ENCODE results near the gene FAM9C. TPM values are rescaled to one million over a fixed set of nuclear protein-coding genes. Genes with fewer than 3 reads are reported as not detected.
A peak's percentile ranks its signal among the peaks of the same experiment; 100 is the strongest.

The FAM9C gene
- total and polyA plus RNA-seq, 2 experiments from 2014 or later: not detected

DNA sequence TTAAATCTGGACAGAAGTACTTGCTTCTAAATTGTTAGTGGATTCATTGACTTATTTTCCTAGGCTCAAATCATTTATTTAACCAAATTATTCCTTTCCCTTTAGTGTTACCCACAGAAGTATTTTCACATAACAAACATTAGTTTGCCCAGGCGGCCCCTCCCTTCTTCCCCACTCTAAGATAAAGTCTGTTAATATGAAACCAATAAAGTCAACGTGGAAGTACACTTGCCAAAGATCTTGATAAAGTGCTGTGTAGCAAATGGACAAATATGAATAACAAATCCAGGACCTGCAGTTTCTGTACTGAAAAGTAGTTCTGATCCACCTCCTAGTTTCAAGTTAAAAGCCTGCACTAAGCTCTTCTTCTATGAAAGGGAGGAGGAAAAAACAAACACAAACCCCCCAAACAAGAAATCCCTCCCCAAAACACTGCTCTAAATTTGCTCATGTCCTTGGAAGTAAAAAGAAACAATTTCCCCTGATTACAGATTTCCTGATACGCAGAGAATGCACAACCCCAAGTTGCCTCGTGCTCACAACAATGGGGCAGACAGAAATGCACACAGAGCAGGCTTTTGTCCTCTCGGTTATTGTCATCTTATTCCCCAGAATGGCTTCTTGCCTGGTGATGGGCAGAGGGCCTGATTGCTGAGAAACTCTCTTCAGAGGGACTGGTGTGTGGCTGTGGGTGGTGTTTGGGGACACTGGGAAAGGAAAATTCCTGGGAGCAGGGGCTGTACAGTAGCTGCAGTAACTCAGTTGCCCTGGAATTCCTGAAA is 46.3 kb downstream of the FAM9C start:
- H4K20me1 ChIP-seq (ENCODE audit: insufficient read depth): no peaks in the 10 kb centered on the region
- no peaks in the 10 kb centered on the region for H3K4me1 ChIP-seq (ENCODE audit: insufficient read depth)
- DNase-seq: no peak
- no peaks in the 10 kb centered on the region for H3F3A ChIP-seq (ENCODE audit: insufficient read depth)
- no peaks in the 10 kb centered on the region for H3K9me2 ChIP-seq (ENCODE audit: insufficient read depth)
- no peaks in the 10 kb centered on the region for H3K9me3 ChIP-seq (ENCODE audit: low read depth)
- no peaks in the 10 kb centered on the region for H3K36me3 ChIP-seq (ENCODE audit: low read depth)
- 40 to 59% methylated on average over 5 of the region's 5 CpGs for WGBS, 2 experiments (ENCODE audit: low coverage in 1 of 2, low lambda C conversion rate in 2 of 2, missing lambda C conversion rate in 2 of 2)
- no peak overlapping the region for H3K9ac ChIP-seq
- in situ Hi-C loops (cut with MboI): no loop called here
- H3K79me2 ChIP-seq (ENCODE audit: insufficient read depth): no peaks in the 10 kb centered on the region
- peak overlapping the region; percentile 38; the same call in 1 of the 2 replicates for H2AFZ ChIP-seq
- no peak overlapping the region for H3K27ac ChIP-seq
- no peaks in the 10 kb centered on the region for H3K27me3 ChIP-seq (replicated peaks; ENCODE audit: insufficient read depth)
- no peak overlapping the region for H3K4me2 ChIP-seq (ENCODE audit: unreplicated experiment)
- TF ChIP-seq EZH2phosphoT487 (IDR thresholded peaks at IDR 0.05; ENCODE audit: insufficient read depth, low read depth) (no peak), EZH2 (IDR thresholded peaks at IDR 0.05; ENCODE audit: insufficient read depth, poor library complexity, severe bottlenecking) (no peak)
- H3K4me3 ChIP-seq: no peak overlapping the region

DNA sequence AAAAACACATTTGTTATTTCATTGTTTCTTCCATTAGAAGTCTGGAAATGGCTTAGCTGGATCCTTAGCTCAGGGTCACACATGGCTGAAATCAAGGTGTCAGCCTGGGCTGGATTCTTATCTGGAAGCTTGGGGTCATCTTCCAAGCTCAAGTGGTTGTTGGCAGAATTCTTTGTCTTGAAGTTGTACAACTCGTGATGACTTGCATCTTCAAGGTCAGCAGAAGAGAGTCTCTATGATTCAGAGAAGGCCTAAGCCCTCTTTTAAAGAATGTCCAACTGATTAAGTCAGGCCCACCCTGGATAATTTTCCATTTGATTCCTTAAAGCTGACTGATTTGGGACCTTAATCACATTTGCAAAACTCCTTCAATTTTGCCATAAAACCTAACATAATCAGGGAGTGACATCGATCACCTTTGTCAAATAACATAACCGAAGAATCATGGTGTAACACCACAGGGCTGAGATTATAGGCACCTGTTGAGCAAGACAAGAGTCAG is 47.4 kb downstream of the FAM9C start:
- H3K9ac ChIP-seq: no peak overlapping the region
- no peak overlapping the region for H3K27ac ChIP-seq
- H3K4me1 ChIP-seq (ENCODE audit: insufficient read depth): no peaks in the 10 kb centered on the region
- H2AFZ ChIP-seq: no peak overlapping the region
- no peaks in the 10 kb centered on the region for H3F3A ChIP-seq (ENCODE audit: insufficient read depth)
- TF ChIP-seq EZH2 (IDR thresholded peaks at IDR 0.05; ENCODE audit: insufficient read depth, poor library complexity, severe bottlenecking) (no peak), EZH2phosphoT487 (IDR thresholded peaks at IDR 0.05; ENCODE audit: insufficient read depth, low read depth) (no peak)
- H3K36me3 ChIP-seq (ENCODE audit: low read depth): no peaks in the 10 kb centered on the region
- no peaks in the 10 kb centered on the region for H3K27me3 ChIP-seq (replicated peaks; ENCODE audit: insufficient read depth)
- H3K79me2 ChIP-seq (ENCODE audit: insufficient read depth): no peaks in the 10 kb centered on the region
- H4K20me1 ChIP-seq (ENCODE audit: insufficient read depth): no peaks in the 10 kb centered on the region
- no peak for DNase-seq
- WGBS, 2 experiments (ENCODE audit: low coverage in 1 of 2, low lambda C conversion rate in 2 of 2, missing lambda C conversion rate in 2 of 2): 81 to 89% methylated on average over 3 of the region's 3 CpGs
- in situ Hi-C loops (cut with MboI): no loop called here
- no peaks in the 10 kb centered on the region for H3K9me3 ChIP-seq (ENCODE audit: low read depth)
- H3K4me2 ChIP-seq (ENCODE audit: unreplicated experiment): no peak overlapping the region
- no peak overlapping the region for H3K4me3 ChIP-seq
- H3K9me2 ChIP-seq (ENCODE audit: insufficient read depth): no peaks in the 10 kb centered on the region

DNA sequence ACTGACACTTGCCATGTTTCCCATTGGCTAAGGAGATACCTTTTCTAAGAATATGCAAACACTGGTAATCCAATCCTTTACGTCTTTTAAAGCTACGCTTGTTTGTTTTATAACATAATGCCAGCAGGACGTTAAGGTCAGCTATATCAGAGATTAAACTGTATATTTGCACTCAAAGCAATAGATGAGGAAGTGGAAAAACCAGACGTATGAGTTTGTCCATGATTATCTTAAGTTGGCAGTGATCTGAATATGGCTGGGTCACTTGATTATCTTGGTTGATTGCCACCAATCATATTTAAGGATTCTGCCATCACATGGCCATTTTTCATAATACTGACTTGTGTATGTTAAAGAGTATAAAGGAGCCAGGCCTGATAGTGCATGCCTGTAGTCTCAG is 50.1 kb downstream of the FAM9C start:
- no peak overlapping the region for H3K27ac ChIP-seq
- TF ChIP-seq EZH2phosphoT487 (IDR thresholded peaks at IDR 0.05; ENCODE audit: insufficient read depth, low read depth): no peak
- peaks cover 2% of the 10 kb centered on the region; the same call in 1 of the 2 replicates for H3K4me1 ChIP-seq (ENCODE audit: insufficient read depth)
- no peaks in the 10 kb centered on the region for H3K9me3 ChIP-seq (ENCODE audit: low read depth)
- H3K4me3 ChIP-seq: no peak overlapping the region
- no peak for DNase-seq
- no peaks in the 10 kb centered on the region for H3F3A ChIP-seq (ENCODE audit: insufficient read depth)
- H2AFZ ChIP-seq: no peak overlapping the region
- no peak overlapping the region for H3K4me2 ChIP-seq (ENCODE audit: unreplicated experiment)
- in situ Hi-C loops (cut with MboI): no loop called here
- no peaks in the 10 kb centered on the region for H3K9me2 ChIP-seq (ENCODE audit: insufficient read depth)
- whole genome bisulfite sequencing, 2 experiments (ENCODE audit: low coverage in 1 of 2, low lambda C conversion rate in 2 of 2, missing lambda C conversion rate in 2 of 2): 76 to 81% methylated on average over 4 of the region's 4 CpGs
- no peak overlapping the region for H3K9ac ChIP-seq
- H3K36me3 ChIP-seq (ENCODE audit: low read depth): no peaks in the 10 kb centered on the region
- no peaks in the 10 kb centered on the region for H3K27me3 ChIP-seq (replicated peaks; ENCODE audit: insufficient read depth)
- H3K79me2 ChIP-seq (ENCODE audit: insufficient read depth): no peaks in the 10 kb centered on the region
- H4K20me1 ChIP-seq (ENCODE audit: insufficient read depth): no peaks in the 10 kb centered on the region

DNA sequence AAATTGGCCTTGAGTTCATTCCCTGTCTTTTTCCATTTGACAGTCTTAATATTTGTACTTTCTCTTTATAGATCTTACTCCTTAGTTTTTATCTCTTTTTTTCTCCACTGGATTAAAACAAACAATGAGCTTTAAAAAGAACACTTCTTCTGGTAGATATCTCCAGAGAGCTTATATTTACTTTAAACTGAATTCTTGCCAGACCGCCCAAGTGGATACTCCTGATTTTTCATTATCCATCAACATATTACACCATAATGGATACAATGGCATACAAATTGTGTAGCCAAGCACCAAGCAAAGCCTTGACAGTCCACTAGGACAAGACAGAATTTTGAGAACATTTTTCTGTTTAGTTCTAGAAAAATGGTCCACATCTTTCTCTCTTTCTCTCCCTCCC is 50.6 kb downstream of the FAM9C start:
- no peak for DNase-seq
- H4K20me1 ChIP-seq (ENCODE audit: insufficient read depth): no peaks in the 10 kb centered on the region
- H3K79me2 ChIP-seq (ENCODE audit: insufficient read depth): no peaks in the 10 kb centered on the region
- no peaks in the 10 kb centered on the region for H3K9me2 ChIP-seq (ENCODE audit: insufficient read depth)
- H3K4me3 ChIP-seq: no peak overlapping the region
- no peaks in the 10 kb centered on the region for H3K36me3 ChIP-seq (ENCODE audit: low read depth)
- TF ChIP-seq EZH2 (IDR thresholded peaks at IDR 0.05; ENCODE audit: insufficient read depth, poor library complexity, severe bottlenecking): no peak
- H3K4me2 ChIP-seq (ENCODE audit: unreplicated experiment): no peak overlapping the region
- H3K27me3 ChIP-seq (replicated peaks; ENCODE audit: insufficient read depth): no peaks in the 10 kb centered on the region
- no peaks in the 10 kb centered on the region for H3F3A ChIP-seq (ENCODE audit: insufficient read depth)
- H3K4me1 ChIP-seq (ENCODE audit: insufficient read depth): peaks cover 7% of the 10 kb centered on the region
- 90 to 100% methylated on average over 1 of the region's 1 CpG for WGBS, 2 experiments (ENCODE audit: low coverage in 1 of 2, low lambda C conversion rate in 2 of 2, missing lambda C conversion rate in 2 of 2)
- no peaks in the 10 kb centered on the region for H3K9me3 ChIP-seq (ENCODE audit: low read depth)
- in situ Hi-C loops (cut with MboI): no loop called here
- H3K9ac ChIP-seq: no peak overlapping the region
- H3K27ac ChIP-seq: no peak overlapping the region
- no peak overlapping the region for H2AFZ ChIP-seq
